A673 (cell line): Measurements from ENCODE around the gene RNPEP. TPM values are rescaled to one million over a fixed set of nuclear protein-coding genes. Genes with fewer than 3 reads are reported as not detected.
A peak's percentile ranks its signal among the peaks of the same experiment; 100 is the strongest.

ENCODE experiments used
- BruUV-seq: library from RNA; stranded (reverse); fragments of 400-500 nt; replicated peaks from 2 replicates; lab custom pipeline; 2021; lab: Mats Ljungman, UMichigan
- CTCF ChIA-PET: fragments of 300-600 bp; sonication (Branson Sonifier 250); formaldehyde crosslinking; loops from one replicate; lab custom pipeline; 2022; ENCODE audit warnings: antibody characterized with exemption; lab: Charles Lee
- POLR2A ChIA-PET: fragments of 300-600 bp; sonication (Branson Sonifier 250); formaldehyde crosslinking; loops from one replicate; lab custom pipeline; 2022; ENCODE audit warnings: antibody characterized with exemption; ENCODE audit not compliant: low non-redundant PET; lab: Charles Lee
- DNase-seq: peaks from one replicate; pipeline ENCODE4 v3.0.0-alpha.2; 2015; ENCODE audit warnings: low spot score
- H3K27ac ChIP-seq: fragments of 200-600 bp; sonication (generic); 2 replicates; pipeline ENCODE4 v1.5.1; 2016; ENCODE audit warnings: mixed run types, low read depth, mild to moderate bottlenecking, mixed read lengths, antibody characterized with exemption, low read length; ENCODE audit not compliant: poor library complexity, severe bottlenecking
- H3K27me3 ChIP-seq: fragments of 200-600 bp; sonication (generic); replicated peaks from 2 replicates; pipeline ENCODE4 v1.6.1; 2017; ENCODE audit warnings: mixed run types, low read depth, mild to moderate bottlenecking, mixed read lengths, antibody characterized with exemption, low read length; ENCODE audit not compliant: insufficient read depth, poor library complexity
- H3K36me3 ChIP-seq: fragments of 200-600 bp; sonication (generic); 2 replicates; pipeline ENCODE4 v1.6.1; 2016; ENCODE audit warnings: mixed run types, mild to moderate bottlenecking, mixed read lengths, antibody characterized with exemption, low read length; ENCODE audit not compliant: insufficient read depth, poor library complexity, severe bottlenecking
- H3K4me1 ChIP-seq: fragments of 200-600 bp; sonication (generic); 2 replicates; pipeline ENCODE4 v1.6.1; 2017; ENCODE audit warnings: mixed run types, mild to moderate bottlenecking, mixed read lengths, antibody characterized with exemption, low read length; ENCODE audit not compliant: insufficient read depth, poor library complexity, severe bottlenecking
- H3K4me3 ChIP-seq: fragments of 200-600 bp; sonication (generic); 2 replicates; pipeline ENCODE4 v1.5.1; 2016; ENCODE audit warnings: low read depth, mixed run types, mild to moderate bottlenecking, mixed read lengths, low read length; ENCODE audit not compliant: poor library complexity, severe bottlenecking
- H3K9me3 ChIP-seq: fragments of 200-600 bp; sonication (generic); 2 replicates; pipeline ENCODE4 v1.6.1; 2016; ENCODE audit warnings: mixed run types, low read depth, mild to moderate bottlenecking, mixed read lengths, antibody characterized with exemption, low read length; ENCODE audit not compliant: poor library complexity, severe bottlenecking
- EZH2 ChIP-seq: fragments of 200-600 bp; sonication (generic); IDR thresholded peaks from 2 replicates; pipeline ENCODE4 v1.6.1; 2017; ENCODE audit warnings: borderline replicate concordance, low read depth, mild to moderate bottlenecking, mixed read lengths, antibody characterized with exemption, low read length; ENCODE audit not compliant: poor library complexity, severe bottlenecking
- intact Hi-C: fragments of 100-400 bp; cut with micrococcal nuclease; formaldehyde crosslinking; loops from one replicate; pipeline ENCODE4 v1.10.0; 2022; ENCODE audit not compliant: unreplicated experiment
- total RNA-seq: library from RNA; stranded (reverse); gene quantifications from 2 replicates; pipeline ENCODE4 v1.2.3, GENCODE V29; 2021
- TF ChIP-seq, protein P1 (sequence below): fragments of 300-800, 200-600 bp; sonication (generic); conservative IDR thresholded peaks from 2 replicates; pipeline ENCODE4 v1.5.1; 2017; ENCODE audit warnings: low read depth, mild to moderate bottlenecking, antibody characterized with exemption, low read length, moderate library complexity, mixed read lengths

RNPEP gene
- total RNA-seq, 1 experiment from 2014 or later, result 59.3 TPM

GRCh38 chr1:202009326-202010179 lies 27.1 kb downstream of the RNPEP start:
- no peak overlapping the region for H3K4me3 ChIP-seq
- intact Hi-C loops, result loop anchor here (1.0 kb wide), 2 partner anchors 110 to 126 kb away; no protein-coding TSS in a partner anchor
- no peak for TF ChIP-seq EZH2
- TF ChIP-seq, protein P1, sequence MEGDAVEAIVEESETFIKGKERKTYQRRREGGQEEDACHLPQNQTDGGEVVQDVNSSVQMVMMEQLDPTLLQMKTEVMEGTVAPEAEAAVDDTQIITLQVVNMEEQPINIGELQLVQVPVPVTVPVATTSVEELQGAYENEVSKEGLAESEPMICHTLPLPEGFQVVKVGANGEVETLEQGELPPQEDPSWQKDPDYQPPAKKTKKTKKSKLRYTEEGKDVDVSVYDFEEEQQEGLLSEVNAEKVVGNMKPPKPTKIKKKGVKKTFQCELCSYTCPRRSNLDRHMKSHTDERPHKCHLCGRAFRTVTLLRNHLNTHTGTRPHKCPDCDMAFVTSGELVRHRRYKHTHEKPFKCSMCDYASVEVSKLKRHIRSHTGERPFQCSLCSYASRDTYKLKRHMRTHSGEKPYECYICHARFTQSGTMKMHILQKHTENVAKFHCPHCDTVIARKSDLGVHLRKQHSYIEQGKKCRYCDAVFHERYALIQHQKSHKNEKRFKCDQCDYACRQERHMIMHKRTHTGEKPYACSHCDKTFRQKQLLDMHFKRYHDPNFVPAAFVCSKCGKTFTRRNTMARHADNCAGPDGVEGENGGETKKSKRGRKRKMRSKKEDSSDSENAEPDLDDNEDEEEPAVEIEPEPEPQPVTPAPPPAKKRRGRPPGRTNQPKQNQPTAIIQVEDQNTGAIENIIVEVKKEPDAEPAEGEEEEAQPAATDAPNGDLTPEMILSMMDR, result peak; percentile 90
- peaks cover 9% of the 10 kb centered on the region for H3K36me3 ChIP-seq
- H3K27me3 ChIP-seq, result no peaks in the 10 kb centered on the region
- ChIA-PET POLR2A (interaction anchor here (0.6 kb wide), 1 partner anchor 132 kb away, joined by 4 read pairs; no protein-coding TSS in a partner anchor), CTCF (interaction anchor here (0.6 kb wide), 1 partner anchor 126 kb away, joined by 3 read pairs; no protein-coding TSS in a partner anchor)
- BruUV-seq, result no TSS peak
- peak; percentile 83 for DNase-seq
- H3K4me1 ChIP-seq, result no peaks in the 10 kb centered on the region
- no peaks in the 10 kb centered on the region for H3K9me3 ChIP-seq
- H3K27ac ChIP-seq, result no peak overlapping the region

DNA sequence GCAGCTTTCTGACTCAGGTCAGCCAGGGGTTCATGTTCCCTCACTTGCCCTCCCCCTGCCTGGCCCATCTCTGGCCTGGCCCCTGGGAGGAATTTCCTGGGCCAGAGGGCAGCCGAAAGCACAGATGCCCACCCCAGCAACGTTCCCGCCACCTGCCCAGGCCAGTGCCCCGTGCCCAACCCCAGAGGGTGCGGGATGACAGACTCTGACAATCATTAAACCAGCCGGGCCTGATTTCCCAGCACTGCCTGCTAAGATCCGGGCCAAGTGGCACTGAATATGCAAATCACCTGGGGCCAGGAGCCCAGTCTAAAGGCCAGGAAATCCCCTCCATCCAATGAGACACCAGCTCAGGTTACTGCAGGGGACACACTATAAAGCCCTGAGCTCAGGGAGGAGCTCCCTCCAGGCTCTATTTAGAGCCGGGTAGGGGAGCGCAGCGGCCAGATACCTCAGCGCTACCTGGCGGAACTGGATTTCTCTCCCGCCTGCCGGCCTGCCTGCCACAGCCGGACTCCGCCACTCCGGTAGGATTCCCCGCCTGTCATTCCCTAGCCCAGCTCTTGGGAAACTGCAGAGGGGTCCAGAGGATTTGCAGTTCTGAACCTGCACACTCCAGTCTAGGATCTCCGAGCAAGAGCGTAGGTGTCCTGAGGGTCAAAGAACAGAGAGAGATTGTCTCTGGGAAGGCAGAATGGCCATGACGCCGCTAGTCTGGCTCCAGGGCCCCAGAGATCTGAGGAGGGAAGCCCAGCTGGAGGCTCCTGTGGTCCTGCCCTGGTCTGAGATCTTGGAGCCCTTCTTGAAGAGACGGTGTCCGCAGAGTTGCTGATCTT lies 27.9 kb downstream of the RNPEP start, which contains the start of gene ELF3:
ELF3 (plus strand) TSS at position 408 of the 836 bp plus-strand sequence. CDS start 550 bp downstream, outside the sequence.
- Histone ChIP-seq H3K9me3 (no peaks in the 10 kb centered on the region), H3K36me3 (peaks cover 2% of the 10 kb centered on the region), H3K4me3 (no peak within 1 kb of the TSS), H3K4me1 (no peaks in the 10 kb centered on the region), H3K27me3 (no peaks in the 10 kb centered on the region), H3K27ac (no peak within 1 kb of the TSS)
- intact Hi-C loops, result no loop called here
- ChIA-PET POLR2A (no interaction called here), CTCF (interaction anchor here (0.6 kb wide), 3 partner anchors 92 to 125 kb away, joined by 3 read pairs; no protein-coding TSS in a partner anchor)
- DNase-seq, result no peak
- TF ChIP-seq, protein P1, result no peak
- TF ChIP-seq EZH2, result no peak
- no TSS peak for BruUV-seq

DNA sequence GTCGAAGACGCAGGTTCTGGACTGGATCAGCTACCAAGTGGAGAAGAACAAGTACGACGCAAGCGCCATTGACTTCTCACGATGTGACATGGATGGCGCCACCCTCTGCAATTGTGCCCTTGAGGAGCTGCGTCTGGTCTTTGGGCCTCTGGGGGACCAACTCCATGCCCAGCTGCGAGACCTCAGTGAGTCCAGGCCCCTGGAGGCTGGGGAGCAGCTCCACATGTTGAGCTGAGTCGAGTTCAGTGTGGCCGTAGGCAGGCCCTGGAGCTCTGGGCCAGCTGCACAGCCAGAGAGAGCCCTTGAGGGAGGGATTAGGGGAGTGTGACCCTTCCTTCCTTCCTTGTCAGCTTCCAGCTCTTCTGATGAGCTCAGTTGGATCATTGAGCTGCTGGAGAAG lies 29.5 kb downstream of the RNPEP start:
- Histone ChIP-seq H3K9me3 (no peaks in the 10 kb centered on the region), H3K4me3 (no peak overlapping the region), H3K27me3 (no peaks in the 10 kb centered on the region), H3K36me3 (no peaks in the 10 kb centered on the region), H3K4me1 (no peaks in the 10 kb centered on the region), H3K27ac (no peak overlapping the region)
- DNase-seq, result no peak
- CTCF ChIA-PET, result interaction anchor here (0.5 to 0.6 kb wide), 2 partner anchors 12 to 108 kb away, joined by 3 to 4 read pairs; no protein-coding TSS in a partner anchor
- TF ChIP-seq, protein P1, result no peak
- TF ChIP-seq EZH2, result no peak
- BruUV-seq, result no TSS peak
- intact Hi-C loops, result no loop called here
- POLR2A ChIA-PET, result no interaction called here
